ENCODE data around the gene CENPM.

CENPM gene

DNA sequence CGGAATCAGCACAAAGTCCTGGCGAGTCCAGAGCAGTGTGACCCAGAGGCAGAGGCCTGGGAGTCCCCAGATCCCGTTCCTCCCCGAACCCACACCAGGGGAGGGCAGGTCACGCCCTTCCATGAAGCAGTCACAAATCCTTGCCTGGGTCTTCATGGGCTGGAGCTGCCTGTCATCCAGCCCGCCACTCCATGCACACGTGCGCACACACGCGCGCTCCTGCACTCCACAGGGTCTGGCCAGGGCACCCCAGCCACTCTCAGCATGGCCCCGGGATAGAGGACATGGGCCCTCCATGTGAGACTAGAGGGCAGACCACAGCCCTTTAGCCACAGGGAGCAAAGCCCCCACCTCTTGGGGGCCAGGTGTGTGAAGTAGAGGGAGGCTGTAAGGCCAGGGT lies 14.6 kb downstream of the CENPM start:
- DNase-seq (ENCODE audit: low read depth) = no peak

DNA sequence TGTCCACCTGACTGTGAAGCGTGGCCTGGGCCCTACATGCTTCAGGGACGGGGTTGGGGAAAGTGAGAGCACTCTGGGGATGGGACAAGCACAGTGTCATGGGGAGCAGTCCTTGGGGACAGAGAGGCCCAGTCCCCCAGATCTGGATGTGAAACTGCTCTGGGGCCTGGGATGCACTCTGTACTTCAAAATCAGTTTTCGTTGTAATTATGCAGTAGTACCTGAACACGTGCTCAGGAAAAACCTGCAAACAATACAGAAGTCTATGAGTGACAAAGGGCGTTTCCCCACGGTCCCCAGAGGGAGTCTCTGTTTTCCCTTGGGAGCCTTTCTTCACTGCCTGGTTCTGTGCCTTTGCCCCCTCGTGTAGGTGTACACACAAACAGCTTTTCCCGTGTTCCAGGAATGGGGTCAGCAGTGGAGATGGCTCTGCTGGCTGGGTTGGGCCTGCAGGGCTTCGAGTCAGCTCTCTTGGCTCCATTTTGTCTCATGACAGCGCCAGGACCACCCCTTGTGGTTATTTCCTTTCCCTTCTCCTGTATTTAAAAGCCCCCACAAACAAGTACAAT lies 15.2 kb downstream of the CENPM start:
- no peak for DNase-seq (ENCODE audit: low read depth)

DNA sequence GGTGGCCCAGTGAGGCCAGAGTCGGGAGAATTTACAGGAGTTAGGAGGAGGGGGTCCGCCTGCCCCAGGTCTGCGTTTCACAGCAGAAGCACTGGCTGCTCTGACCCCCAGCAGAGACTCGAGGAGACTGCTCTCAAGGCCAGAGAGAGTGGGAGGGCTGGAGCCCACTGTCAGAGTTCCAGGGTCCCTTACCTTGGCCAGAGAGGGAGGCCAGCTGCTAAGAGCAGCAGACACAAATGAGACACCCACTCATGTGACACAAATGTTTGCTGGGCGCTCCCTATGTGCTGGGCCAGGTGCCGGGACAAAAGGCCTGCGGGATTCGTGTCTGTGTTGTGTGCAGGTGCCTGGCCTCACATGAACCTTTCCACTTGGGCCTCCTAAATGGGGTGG lies 17.5 kb downstream of the CENPM start:
- DNase-seq (ENCODE audit: low read depth) = no peak

DNA sequence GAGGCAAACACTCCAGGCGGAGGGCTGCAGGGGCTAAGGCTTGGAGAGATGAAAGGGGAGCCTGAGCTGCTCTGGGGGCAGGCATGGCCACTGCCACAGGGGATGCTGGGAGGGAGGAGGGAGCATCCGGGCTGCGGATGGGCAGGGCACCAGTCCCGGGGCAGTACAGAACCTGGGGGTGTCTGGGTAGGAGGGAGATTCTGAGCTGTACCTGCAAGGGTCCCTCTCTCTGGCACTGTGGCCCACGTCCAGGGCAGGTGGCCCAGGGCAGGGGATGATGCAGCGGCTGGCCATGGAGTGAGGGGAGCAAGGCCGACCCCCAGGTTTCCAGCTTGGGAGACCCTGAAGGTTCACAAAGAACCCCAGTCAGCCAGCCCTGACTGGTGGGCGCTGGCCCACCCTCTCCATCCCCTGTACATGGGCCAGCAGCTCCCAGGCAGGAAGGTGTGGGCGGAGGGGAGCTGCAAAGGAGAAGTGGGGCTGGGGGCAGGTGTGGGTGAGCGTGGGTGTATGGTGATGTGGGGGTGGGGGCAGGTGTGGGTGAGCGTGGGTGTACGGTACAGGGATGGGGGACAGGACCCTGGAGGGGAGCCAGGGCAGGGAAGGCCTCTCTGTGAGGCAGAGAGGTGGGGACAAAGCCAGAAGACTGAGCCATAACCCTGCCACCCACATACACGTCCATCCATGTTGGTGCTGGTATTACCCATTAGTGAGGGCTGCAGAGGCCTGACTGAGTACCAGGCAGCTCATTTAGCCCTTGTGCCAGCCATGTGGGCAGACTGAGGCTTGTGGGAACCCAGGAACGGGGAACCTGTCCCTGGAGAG lies 18.1 kb downstream of the CENPM start:
- DNase-seq (ENCODE audit: low read depth) = no peak

DNA sequence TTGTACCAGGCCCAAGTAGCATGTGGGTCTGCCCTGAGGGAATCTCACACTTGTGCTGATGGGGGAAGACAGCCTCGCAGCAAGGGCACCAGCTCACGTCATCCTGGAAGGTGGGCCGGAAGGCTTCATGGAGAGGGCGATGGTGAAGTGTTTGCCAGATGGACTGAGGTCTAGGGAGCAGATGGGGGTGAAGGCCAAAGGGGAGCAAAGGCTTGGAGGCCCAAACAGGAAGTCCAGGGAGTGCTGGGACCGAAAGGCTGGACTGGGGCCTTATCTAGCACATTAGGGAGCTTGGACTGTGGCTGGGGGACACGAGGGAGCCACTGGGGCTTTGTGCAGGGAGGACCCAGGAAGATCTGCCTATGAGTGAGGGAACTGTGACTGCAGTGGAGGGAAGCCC lies 19.1 kb downstream of the CENPM start:
- no peak for DNase-seq (ENCODE audit: low read depth)

DNA sequence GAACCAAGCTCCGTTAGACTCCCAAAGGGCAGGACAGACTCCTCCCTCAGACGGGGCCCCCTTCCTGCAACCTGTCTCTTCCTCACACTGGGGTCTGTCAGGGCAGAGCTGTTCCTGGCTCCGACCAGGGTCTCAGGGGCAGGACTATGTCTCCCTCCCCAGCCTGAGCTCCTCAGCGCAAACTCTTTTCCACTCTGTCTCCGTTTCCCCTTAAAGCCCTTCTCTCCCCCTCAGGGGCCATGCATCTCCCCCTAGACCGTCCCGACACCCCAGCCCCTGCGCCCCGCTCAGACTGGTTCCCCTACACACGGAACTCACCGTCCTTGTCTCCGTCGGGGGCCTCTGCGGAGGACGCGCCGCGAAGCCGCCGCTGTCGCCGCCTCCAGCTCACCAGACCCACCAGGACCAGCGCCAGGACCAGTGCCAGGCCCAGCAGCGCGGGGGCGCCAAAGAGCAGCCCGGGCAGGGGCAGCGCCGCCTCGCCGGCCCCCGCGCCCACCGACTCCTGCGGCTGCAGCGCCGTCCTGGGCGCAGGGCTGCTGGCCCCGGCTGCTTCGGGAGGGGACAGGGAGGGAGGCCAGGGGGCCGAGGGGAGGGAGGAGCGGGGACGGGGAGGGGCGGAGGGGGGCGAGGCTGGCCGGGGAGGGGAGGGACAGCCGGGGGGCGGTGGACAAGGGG lies 21.0 kb downstream of the CENPM start:
- peak; percentile 73 for DNase-seq (ENCODE audit: low read depth)

DNA sequence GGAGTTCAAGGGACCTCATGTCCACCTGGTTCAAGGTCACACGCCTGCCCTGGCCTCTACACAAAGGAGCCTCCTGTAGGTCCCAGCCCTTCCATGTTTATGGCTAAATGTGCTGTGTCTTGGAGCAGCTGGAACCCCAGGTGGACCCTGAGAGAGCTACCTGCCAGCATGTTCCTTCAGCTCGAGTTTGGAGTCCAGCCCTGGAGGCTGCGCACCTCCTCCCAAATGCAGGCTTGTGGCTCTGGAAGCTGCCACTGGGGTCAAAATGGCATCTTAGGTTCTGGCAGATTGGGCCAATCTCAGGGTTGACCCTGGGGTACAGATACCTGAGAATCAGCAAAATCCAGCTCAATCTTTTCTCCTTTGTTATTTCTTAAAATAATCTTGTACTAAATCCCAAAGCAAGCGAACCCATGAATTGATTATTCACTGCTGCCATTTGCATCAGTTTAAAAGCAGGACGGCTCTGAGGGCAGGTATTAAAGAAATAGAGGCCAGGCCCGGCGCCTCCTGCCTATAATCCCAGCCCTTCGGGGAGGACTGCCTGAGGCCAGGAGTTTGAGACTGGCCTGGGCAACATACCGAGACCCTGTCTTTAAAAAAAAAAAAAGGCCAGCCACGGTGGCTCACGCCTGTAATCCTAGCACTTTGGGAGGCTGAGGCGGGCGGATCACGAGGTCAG lies 23.2 kb downstream of the CENPM start:
- no peak for DNase-seq (ENCODE audit: low read depth)

DNA sequence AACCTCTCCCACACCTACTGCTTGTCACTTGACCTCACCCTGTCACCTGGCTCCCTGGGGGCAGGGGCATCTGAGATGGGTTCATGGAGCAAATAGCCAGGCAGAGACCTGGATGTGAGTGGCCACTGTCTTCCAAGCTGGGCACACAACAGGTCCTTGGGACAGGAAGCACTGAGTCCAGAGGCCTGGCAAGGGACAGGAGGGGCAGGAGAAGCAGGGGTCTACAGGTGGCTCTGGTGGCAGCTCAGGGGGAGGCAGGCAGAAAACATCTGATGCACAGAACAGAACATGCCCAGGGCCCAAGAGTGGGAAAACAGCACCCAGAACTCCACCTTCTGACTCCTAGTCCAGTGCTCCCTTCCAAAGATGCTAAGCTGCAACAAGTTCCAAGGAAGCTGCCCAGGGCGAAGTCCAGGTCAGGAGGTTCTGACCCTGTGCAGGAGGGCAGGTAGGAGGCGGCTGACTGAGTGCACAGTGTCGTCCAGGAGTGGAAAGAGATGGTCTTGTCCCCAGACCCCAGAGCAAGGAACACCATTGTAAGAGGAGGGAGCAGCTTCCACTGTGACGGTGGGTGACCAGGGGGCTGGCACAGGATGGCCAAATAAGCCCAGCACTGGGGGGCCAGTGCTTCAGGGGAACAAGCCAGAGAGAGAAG lies 23.9 kb downstream of the CENPM start:
- no peak for DNase-seq (ENCODE audit: low read depth)

DNA sequence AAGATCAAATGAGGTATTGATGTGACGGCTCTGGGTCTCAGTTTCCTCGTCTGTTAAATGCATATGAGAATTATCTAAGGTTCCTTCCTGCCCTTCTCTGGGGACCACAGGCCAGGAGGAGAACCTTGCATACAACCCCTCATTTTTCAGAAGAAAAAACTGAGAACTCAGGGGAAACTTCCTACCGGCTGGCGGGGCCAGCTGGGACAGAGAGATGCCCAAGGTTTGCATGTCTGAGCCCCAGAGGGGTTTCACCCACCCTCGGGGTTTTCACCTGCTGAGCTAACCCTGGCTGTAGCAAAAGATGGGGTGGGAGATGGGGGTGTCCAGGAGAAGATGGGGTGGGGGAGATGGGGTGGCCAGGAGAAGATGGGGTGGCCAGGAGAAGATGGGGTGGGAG lies 24.6 kb downstream of the CENPM start:
- no peak for DNase-seq (ENCODE audit: low read depth)

DNA sequence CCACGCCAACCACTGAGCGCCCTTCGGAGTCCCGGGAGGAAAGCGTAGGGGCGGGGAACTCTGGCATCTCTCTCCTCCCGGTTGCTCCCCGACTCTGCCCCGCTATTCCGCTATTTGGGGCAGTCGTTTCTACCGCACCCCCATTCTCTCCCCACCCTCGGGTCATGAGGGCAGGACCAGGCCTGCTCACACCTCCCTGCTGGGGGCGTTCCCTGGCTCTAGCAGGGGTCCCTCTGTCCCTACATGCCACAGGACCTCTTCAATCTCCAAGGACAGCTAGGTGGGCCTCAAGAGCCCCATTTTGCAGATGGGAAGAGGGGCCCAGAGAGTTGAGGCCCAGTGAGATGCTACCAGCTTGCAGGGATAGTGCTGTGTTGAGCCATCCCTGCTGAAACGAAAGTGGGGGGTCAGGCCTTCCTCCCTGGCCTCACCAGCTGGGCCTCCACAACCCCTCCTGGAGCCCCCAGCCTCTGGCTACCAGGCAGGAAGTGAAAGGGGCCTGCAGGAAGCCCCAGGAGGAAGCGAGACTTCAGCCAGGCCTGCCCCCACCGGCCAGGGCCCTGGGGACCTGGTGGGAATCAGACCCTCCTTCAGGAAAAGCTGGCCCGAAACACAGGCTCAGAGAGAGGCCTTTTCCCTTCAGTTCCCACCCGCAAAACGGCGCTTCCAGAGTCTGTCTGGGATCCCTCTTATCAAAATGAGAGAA lies 26.5 kb downstream of the CENPM start:
- DNase-seq (ENCODE audit: low read depth) = no peak

DNA sequence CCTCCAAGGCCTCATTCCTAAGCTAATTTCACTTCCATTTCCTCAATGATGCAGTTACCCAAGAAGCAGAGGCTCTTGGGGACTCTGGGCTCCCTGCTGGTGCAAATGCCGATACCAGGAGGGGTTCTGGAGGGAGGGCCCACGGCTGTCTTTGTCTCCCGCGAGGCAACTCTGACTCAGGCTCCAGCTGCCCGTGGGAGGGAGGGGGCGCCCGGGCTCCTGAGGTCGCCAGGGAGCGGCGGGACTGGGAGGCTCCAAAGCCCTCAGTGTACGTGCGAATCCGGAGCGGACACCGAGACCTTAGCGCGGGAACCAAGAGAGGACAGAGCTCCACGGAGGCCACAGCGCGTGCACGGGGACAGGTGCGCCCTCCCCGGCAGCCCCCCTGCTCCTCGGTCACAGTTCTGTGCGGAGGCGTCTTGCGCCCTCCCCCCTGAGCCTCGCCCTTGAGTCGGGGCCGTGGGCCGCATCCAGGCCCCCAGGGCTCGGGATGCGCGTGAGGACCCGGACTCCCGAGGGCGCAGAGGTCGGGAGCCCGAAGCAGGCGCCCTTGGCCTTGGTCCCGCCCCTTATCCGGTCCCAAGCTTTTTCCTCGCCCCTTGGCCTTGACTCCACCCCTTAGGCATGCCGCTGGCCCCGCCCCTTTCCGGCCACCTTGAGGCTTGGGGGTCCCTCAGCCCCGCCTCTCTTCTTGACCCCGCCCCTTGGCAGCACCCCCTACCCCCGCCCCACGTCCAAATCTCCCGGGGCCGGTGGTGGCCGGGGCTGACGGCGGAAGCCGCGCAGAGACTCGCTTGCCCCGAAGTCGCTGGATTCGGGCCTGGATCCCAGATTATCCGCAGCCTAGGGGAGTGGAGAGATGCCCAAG lies 27.4 kb downstream of the CENPM start:
- no peak for DNase-seq (ENCODE audit: low read depth)

DNA sequence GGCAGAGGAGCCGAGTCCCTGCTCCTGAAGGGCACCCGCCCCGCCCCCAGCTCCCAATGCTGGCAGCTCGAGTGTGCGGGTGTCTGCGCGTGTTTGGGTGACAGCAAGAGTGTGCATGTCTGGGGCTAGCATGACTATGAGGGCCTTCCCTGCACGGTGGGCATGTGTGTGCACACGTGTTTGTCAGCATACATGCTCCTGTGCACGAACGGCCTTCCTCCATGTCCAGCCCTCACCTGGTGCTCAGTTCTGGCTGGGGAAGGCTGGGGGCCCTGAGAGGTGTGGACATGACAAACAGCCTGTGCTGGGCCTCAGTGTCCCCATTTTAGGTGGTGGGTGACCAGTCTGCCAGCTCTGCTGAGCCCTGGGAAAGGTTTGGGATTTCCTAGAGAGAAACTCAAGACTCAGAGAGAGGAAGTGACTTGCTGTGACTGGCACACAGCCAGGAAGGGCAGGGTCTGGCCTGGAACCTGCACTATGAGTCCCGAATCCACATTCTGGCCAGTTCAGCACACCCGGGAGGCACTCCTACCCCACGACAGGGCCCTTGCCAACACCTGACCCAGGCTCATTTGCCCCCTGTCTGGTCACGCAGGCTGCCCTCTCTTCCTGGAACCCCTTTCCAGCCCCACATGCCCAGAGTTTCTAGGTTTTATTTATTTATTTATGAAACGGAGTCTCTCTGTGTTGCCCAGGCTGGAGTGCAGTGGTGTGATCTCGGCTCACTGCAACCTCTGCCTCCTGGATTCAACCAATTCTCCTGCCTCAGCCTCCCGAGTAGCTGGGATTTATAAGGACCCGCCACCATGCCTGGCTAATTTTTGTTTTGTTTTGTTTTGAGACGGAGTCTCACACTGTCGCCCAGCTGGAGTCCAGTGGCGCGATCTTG lies 28.8 kb downstream of the CENPM start:
- no peak for DNase-seq (ENCODE audit: low read depth)

DNA sequence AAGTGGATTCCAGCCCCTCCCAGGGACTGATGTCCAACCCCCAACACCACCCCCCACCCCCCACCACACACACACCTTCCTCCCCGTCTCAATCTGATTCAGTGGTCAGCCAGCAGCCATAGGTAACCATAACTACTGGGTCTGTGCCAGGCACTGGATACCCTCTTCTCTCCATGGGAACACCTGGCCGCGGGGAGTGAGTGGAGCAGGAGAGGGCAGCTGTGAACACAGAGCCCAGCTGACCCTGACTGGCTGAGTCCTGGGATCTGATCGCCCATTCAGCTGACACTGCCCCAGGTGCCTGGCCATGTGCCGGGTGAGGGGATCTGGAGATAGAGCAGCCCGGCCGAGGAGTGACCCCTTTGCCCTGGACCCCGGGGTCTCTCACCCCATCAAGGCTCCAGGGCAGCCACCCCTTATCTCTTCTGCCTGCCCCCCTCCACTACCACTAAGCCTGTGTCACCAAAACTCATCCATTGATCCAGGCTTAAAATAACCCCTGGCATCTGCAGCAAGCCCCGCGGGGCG lies 29.5 kb downstream of the CENPM start:
- DNase-seq (ENCODE audit: low read depth) = no peak

DNA sequence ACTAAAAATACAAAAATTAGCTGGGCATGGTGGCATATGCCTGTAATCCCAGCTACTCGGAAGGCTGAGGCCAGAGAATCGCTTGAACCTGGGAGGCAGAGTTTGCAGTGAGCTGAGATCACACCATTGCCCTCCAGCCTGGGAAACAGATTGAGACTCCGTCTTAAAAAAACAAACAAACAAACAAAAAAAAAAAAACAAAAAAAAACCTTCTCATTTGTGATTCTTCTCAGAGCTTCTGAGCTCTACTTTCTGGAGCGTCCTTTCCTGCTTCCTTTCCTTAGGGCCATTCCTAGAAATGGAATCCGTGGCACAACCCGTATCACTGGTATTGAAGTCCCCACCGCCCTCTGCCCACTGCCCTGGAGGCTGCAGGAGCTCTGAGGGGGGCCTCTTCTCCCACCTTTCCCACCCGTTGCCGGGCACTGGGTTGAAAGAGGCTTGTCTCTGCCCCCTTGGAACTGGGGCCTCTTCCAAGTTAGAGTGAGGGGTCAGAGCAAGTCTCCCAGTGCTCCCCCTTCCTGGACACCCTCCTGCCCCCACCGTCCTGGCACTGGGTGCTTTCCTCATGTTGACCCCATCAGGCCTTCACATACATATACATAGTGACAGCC lies 30.1 kb downstream of the CENPM start:
- DNase-seq (ENCODE audit: low read depth) = no peak

DNA sequence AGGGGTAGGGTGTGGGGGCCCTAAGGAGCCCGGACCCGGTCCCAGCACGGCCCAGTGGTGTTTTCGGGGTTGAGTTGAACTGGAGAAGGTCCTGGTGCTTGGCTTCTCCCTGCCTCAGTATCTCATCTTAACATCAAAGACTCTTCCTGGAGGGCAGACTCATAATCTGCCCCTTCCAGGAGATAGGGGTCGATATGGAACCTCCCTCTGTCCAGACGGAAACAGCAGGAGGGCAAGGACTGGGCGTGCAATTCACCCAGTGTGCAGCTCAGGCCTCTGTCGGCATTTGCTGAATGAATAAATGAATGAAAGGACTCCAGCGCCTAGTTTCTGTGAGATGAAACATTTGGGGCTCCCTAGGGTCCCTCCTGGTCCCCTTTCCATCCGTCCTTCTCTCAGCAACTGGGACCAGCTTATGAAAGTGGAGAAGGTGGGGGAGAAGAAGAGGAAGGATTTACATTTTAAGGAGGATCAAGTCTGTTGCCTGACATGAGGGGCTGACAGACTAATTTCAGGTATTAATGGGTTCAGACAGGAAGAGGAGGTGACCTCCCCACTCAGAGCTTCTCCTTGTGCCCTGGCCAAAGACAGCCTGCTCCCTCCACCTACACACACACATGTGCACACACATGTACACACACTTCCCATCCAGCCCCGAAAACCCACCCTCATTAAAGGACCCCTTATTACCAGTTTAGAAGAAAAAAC lies 31.0 kb downstream of the CENPM start:
- no peak for DNase-seq (ENCODE audit: low read depth)

DNA sequence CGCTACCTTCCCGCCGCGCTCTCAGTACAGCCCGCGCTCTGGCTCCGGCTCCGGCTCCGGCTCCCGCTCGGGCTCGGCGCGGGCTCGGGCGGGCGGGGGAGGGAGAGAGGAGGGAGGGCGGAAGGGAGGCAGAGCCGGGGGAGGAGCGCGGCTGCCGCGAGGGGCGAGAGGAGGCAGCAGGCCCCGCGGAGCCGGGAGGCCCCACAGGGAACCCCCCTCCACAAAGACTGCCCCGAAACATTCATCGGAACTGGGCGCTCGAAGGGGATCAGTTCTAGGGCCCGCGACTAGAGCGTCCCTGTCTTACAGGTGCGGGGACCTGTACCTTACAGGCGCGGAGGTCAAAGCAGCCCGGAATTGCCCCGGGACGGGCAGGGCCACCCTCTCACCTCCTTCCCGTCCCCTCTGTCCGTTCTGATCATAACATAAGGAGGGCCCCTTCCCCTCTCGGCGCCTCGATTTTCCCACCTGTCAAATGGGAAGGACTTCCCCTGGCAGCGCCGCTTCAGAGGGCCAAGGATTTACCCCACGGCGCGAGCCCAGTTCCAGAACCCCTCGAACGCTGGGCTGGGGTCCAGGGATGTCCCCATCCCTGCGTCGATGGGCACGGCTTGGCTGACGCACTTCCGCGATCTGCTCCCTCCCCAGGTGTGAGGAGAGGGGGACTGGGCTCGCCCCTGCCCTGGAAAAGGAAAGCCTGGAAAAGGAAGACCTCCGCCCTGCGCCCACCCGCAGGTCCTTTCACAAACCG lies 31.7 kb downstream of the CENPM start, which contains the start of gene SHISA8:
Gene SHISA8, minus strand, starts transcription at position 40 of the 751 bp plus-strand sequence. CDS start 407 bp downstream, outside the sequence.
- DNase-seq (ENCODE audit: low read depth) = peak; percentile 54

DNA sequence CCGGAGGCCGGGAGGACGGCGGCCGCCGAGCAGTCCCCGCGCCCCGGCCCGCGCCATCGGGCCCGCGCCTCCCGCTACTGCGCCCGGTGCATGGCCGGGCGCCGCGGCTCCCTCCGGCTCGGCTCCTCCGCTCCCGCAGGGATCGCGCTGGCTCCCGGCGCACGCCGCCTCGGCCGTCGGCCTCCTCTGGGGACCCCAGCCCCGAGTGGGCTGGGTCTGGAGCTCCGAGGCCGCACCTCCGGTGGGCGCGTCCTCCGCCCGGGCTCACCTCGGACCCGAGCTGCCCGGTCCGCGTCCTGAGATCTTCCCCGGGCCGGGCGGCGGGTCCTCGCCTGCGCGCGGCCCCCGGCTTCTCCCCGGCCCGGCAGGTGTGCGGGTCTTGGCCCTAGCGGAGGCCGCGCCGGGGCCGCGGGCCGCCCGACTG lies 32.3 kb downstream of the CENPM start:
- DNase-seq (ENCODE audit: low read depth) = no peak
